Non-pigmented ciliary epithelial cell (primary cell): ENCODE measurements around the gene GAL3ST1.
"Not testable (repeated sequence)": the region's sequence is repeated elsewhere in the genome, so short reads cannot be mapped to it uniquely, and the experiment has no call there.

ENCODE experiments used
- DNase-seq: peaks from one replicate; pipeline ENCODE4 v3.0.0-alpha.2; 2010; ENCODE audit warnings: low read depth

The GAL3ST1 gene

GRCh38 chr22:30564045-30564760 lies 10.3 kb downstream of the GAL3ST1 start:
- no peak for DNase-seq

- DNase-seq, result no peak
Measured at GRCh38 chr22:30562366-30562765, 12.1 kb downstream of the GAL3ST1 start.

- no peak for DNase-seq
Measured at GRCh38 chr22:30561402-30562189, 12.9 kb downstream of the GAL3ST1 start.

- not testable (repeated sequence) for DNase-seq
Measured at GRCh38 chr22:30560643-30561202, 13.7 kb downstream of the GAL3ST1 start.

- DNase-seq, result no peak
Measured at GRCh38 chr22:30559889-30560288, 14.6 kb downstream of the GAL3ST1 start.

GRCh38 chr22:30557243-30557642 lies 17.2 kb downstream of the GAL3ST1 start:
- DNase-seq, result no peak

- DNase-seq, result no peak
Measured at GRCh38 chr22:30556388-30556787, 18.1 kb downstream of the GAL3ST1 start.

GRCh38 chr22:30555282-30556210 lies 18.9 kb downstream of the GAL3ST1 start:
- no peak for DNase-seq

GRCh38 chr22:30553971-30554370 lies 20.5 kb downstream of the GAL3ST1 start:
- DNase-seq, result no peak

- no peak for DNase-seq
Measured at GRCh38 chr22:30552719-30553118, 21.7 kb downstream of the GAL3ST1 start.

GRCh38 chr22:30551813-30552212 lies 22.7 kb downstream of the GAL3ST1 start:
- not testable (repeated sequence) for DNase-seq

GRCh38 chr22:30547188-30547587 lies 27.3 kb downstream of the GAL3ST1 start:
- no peak for DNase-seq

GRCh38 chr22:30546616-30547015 lies 27.8 kb downstream of the GAL3ST1 start, which contains the start of gene SEC14L6:
Gene SEC14L6, minus strand, starts transcription at chr22:30546741. Its CDS starts 59 bp downstream, at chr22:30546682.
- no peak for DNase-seq

GRCh38 chr22:30542811-30543188 lies 31.7 kb downstream of the GAL3ST1 start:
- DNase-seq, result no peak

GRCh38 chr22:30541961-30542810 lies 32.3 kb downstream of the GAL3ST1 start:
- no peak for DNase-seq

GRCh38 chr22:30541511-30541910 lies 33.0 kb downstream of the GAL3ST1 start:
- DNase-seq, result not testable (repeated sequence)

- DNase-seq, result no peak
Measured at GRCh38 chr22:30539368-30539767, 35.1 kb downstream of the GAL3ST1 start.

GRCh38 chr22:30538280-30538679 lies 36.2 kb downstream of the GAL3ST1 start:
- no peak for DNase-seq

GRCh38 chr22:30537083-30537731 lies 37.3 kb downstream of the GAL3ST1 start:
- DNase-seq, result no peak

GRCh38 chr22:30535182-30535581 lies 39.3 kb downstream of the GAL3ST1 start:
- DNase-seq, result no peak
